ENCODE measurements around the gene NR1H2.

GRCh38 chr19:50341091-50341564 is 35.1 kb upstream of the NR1H2 start:
- TF ChIP-seq CTCF (conservative IDR thresholded peaks at IDR 0.05; ENCODE audit: low read depth in 2 of 2) = no peak
- no peak for TF ChIP-seq REST (IDR thresholded peaks at IDR 0.05; ENCODE audit: unreplicated experiment)

All from GM23338 (cell line).